Neural cell (in vitro differentiated cells): ENCODE data around the gene KCNQ1OT1.

Source experiments
- MXI1 ChIP-seq: fragments of 450-650 bp; conservative IDR thresholded peaks from 2 replicates; pipeline ENCODE4 v1.6.1; 2014; ENCODE audit warnings: antibody characterized with exemption, mild to moderate bottlenecking; ENCODE audit not compliant: poor library complexity, severe bottlenecking
- POLR2AphosphoS5 ChIP-seq: IDR thresholded peaks from 2 replicates; pipeline ENCODE4 v1.6.1; 2012
- RAD21 ChIP-seq: fragments of 450-650 bp; conservative IDR thresholded peaks from 2 replicates; pipeline ENCODE4 v1.6.1; 2014; ENCODE audit warnings: antibody characterized with exemption, mild to moderate bottlenecking, moderate library complexity
- TAF1 ChIP-seq: IDR thresholded peaks from 2 replicates; pipeline ENCODE4 v1.6.1; 2012; ENCODE audit warnings: low read depth
- TF ChIP-seq, protein P1 (sequence below): fragments of 450-650 bp; IDR thresholded peaks from 2 replicates; pipeline ENCODE4 v1.5.1; 2014; ENCODE audit warnings: antibody characterized with exemption, mild to moderate bottlenecking, moderate library complexity; ENCODE audit not compliant: poor library complexity, severe bottlenecking

DNA sequence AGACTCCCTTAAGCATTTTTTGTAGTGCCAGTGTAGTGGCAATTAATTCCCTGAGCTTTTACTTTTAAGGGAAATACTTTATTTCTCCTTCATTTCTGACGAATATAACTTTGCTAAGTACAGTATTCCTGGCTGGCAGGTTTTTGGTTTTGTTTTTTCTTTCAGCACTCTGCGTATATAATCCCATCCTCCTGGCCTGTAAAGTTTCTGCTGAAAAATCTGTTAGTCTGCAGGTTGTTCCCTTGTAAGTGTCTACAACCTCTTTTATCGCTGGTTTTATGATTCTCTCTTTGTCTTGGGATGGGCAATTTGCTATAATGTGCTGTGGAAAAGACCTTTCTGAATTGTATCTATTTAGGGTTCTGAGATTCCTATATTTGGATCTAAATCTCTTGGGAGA, 56.0 kb downstream of the KCNQ1OT1 start:
- TF ChIP-seq POLR2AphosphoS5 (no peak), MXI1 (no peak), TAF1 (no peak), RAD21 (no peak)
- TF ChIP-seq, protein P1, sequence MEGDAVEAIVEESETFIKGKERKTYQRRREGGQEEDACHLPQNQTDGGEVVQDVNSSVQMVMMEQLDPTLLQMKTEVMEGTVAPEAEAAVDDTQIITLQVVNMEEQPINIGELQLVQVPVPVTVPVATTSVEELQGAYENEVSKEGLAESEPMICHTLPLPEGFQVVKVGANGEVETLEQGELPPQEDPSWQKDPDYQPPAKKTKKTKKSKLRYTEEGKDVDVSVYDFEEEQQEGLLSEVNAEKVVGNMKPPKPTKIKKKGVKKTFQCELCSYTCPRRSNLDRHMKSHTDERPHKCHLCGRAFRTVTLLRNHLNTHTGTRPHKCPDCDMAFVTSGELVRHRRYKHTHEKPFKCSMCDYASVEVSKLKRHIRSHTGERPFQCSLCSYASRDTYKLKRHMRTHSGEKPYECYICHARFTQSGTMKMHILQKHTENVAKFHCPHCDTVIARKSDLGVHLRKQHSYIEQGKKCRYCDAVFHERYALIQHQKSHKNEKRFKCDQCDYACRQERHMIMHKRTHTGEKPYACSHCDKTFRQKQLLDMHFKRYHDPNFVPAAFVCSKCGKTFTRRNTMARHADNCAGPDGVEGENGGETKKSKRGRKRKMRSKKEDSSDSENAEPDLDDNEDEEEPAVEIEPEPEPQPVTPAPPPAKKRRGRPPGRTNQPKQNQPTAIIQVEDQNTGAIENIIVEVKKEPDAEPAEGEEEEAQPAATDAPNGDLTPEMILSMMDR: no peak
